ENCODE measurements around the gene BICRA. TPM values are rescaled to one million over a fixed set of nuclear protein-coding genes. Genes with fewer than 3 reads are reported as not detected.

The BICRA gene
- total and polyA plus RNA-seq, 3 experiments from 2014 or later, result 1.6 to 13.9 (median 11.5) TPM

- Histone ChIP-seq H3K4me1 (ENCODE audit: insufficient read depth, low read length) (no peaks in the 10 kb centered on the region), H3K4me3 (ENCODE audit: low read length) (no peak overlapping the region), H3K36me3 (ENCODE audit: insufficient read depth, low read length) (no peaks in the 10 kb centered on the region), H3K9me3 (ENCODE audit: low read length) (no peaks in the 10 kb centered on the region), H3K27me3 (ENCODE audit: insufficient read depth, low read length, poor library complexity, severe bottlenecking) (no peaks in the 10 kb centered on the region), H3K27ac (ENCODE audit: low read depth, low read length) (no peak overlapping the region)
- H3K27me3 Mint-ChIP-seq, result no peaks in the 10 kb centered on the region
- peaks cover 0 to 48% (median 11%) of the 10 kb centered on the region in 3 donors for H3K36me3 Mint-ChIP-seq
- CTCF ChIA-PET, result interaction anchor here (1.2 kb wide), 1 partner anchor 20 kb away, joined by 3 read pairs; no protein-coding TSS in a partner anchor
- H3K9me3 Mint-ChIP-seq, result no peaks in the 10 kb centered on the region
- no peak overlapping the region for H3K4me3 Mint-ChIP-seq
- POLR2A ChIA-PET, result no interaction called here
- no peak overlapping the region for H3K27ac Mint-ChIP-seq
- peaks cover 5 to 6% (median 6%) of the 10 kb centered on the region in 3 donors for H3K4me1 Mint-ChIP-seq
- no peak for DNase-seq
Observed at GRCh38 chr19:47686679-47687450, 77.9 kb downstream of the BICRA start.

DNA sequence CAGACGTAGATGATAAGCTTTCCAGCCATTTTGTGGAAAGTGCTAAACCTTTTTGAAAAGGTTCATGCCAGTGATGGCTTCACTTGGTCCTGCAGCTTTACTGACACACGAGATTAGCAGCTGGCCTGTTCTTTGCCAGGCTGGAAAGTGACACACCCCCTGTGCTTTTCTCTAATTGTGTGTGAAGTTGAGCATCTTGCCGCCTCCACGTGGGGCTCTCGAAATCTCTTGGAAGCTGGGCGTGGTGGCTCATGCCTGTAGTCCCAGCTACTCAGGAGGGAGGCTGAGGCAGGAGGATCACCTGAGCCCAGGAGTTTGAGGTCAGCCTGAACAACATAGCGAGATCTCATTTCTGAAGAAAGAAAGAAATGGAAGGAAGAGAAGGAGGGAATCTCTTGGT is 79.0 kb downstream of the BICRA start:
- Histone ChIP-seq H3K4me3 (ENCODE audit: low read length) (no peak overlapping the region), H3K9me3 (ENCODE audit: low read length) (no peaks in the 10 kb centered on the region), H3K36me3 (ENCODE audit: insufficient read depth, low read length) (no peaks in the 10 kb centered on the region), H3K27ac (ENCODE audit: low read depth, low read length) (no peak overlapping the region), H3K27me3 (ENCODE audit: insufficient read depth, low read length, poor library complexity, severe bottlenecking) (no peaks in the 10 kb centered on the region), H3K4me1 (ENCODE audit: insufficient read depth, low read length) (no peaks in the 10 kb centered on the region)
- no peaks in the 10 kb centered on the region for H3K9me3 Mint-ChIP-seq
- no peak overlapping the region for H3K4me3 Mint-ChIP-seq
- H3K36me3 Mint-ChIP-seq, result peaks cover 0 to 49% (median 11%) of the 10 kb centered on the region in 3 donors
- ChIA-PET CTCF (interaction anchor here (1.2 to 1.5 kb wide), 2 partner anchors 11 to 19 kb away, joined by 3 to 5 read pairs; no protein-coding TSS in a partner anchor), POLR2A (interaction anchor here (0.5 kb wide), 1 partner anchor 65 kb away, joined by 6 read pairs; no protein-coding TSS in a partner anchor)
- peak overlapping the region in 2 of 8 donors; percentile 54 to 59 for H3K27ac Mint-ChIP-seq
- DNase-seq, result no peak
- H3K27me3 Mint-ChIP-seq, result no peaks in the 10 kb centered on the region
- peaks cover 5% of the 10 kb centered on the region in 3 donors for H3K4me1 Mint-ChIP-seq

- H3K27me3 Mint-ChIP-seq, result no peaks in the 10 kb centered on the region
- H3K4me1 ChIP-seq (ENCODE audit: insufficient read depth, low read length), result no peaks in the 10 kb centered on the region
- no peaks in the 10 kb centered on the region for H3K9me3 Mint-ChIP-seq
- no peaks in the 10 kb centered on the region for H3K27me3 ChIP-seq (ENCODE audit: insufficient read depth, low read length, poor library complexity, severe bottlenecking)
- CTCF ChIA-PET, result interaction anchor here (1.3 kb wide), 1 partner anchor 254 kb away, joined by 6 read pairs; no protein-coding TSS in a partner anchor
- POLR2A ChIA-PET, result interaction anchor here (0.6 kb wide), 1 partner anchor 8 kb away, joined by 4 read pairs; no protein-coding TSS in a partner anchor
- H3K4me1 Mint-ChIP-seq, result peaks cover 0 to 4% (median 2%) of the 10 kb centered on the region in 3 donors
- no peak overlapping the region for H3K4me3 Mint-ChIP-seq
- no peak overlapping the region for H3K27ac Mint-ChIP-seq
- H3K36me3 ChIP-seq (ENCODE audit: insufficient read depth, low read length), result no peaks in the 10 kb centered on the region
- no peak overlapping the region for H3K4me3 ChIP-seq (ENCODE audit: low read length)
- no peak for DNase-seq
- H3K27ac ChIP-seq (ENCODE audit: low read depth, low read length), result no peak overlapping the region
- no peaks in the 10 kb centered on the region for H3K9me3 ChIP-seq (ENCODE audit: low read length)
- H3K36me3 Mint-ChIP-seq, result peaks cover 0 to 43% (median 14%) of the 10 kb centered on the region in 3 donors
Observed at GRCh38 chr19:47691090-47691489, 82.2 kb downstream of the BICRA start.

DNA sequence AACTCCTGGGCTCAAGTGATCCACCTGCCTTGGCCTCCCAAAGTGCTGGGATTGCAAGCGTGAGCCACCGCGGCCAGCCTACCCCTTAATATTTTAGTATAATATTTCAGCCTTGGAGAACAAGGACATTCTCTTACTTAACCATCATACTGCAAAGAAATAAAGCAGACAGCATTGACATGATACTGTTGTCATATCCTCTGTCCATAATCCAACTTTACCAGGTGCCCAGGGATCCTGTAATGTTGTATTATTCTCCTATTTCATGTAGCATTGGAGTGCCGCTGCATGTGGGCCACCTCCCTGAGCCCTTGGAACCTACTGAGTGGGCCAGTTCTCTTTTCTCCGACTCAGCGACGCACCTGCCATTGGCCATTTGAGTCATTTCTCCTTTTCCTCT is 82.8 kb downstream of the BICRA start:
- no peak overlapping the region for H3K27ac ChIP-seq (ENCODE audit: low read depth, low read length)

DNA sequence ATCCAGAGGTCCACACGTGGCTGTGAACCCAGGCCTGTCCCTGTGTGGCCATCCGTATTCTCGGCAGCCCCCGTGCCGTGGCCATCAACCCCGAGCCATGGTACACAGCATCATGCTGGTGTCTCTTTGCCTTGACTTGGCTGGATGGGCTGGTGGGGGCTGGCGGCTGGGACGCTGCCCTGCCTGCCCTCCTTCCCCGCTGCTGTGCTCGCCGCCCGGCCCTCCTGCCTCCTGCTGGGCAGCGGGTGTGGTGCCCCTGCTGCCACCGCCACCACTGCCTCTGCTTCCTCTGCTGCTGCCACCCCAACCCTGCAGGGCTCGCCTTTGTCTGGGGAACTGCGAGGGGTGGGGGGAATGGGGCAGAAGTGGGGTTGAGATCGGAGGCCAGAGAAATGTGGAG is 84.6 kb downstream of the BICRA start:
- no peak overlapping the region for H3K4me3 ChIP-seq (ENCODE audit: low read length)
- no peaks in the 10 kb centered on the region for H3K27me3 Mint-ChIP-seq

More for the DNA sequence above, 82.8 kb downstream of the BICRA start:
- ChIA-PET POLR2A (no interaction called here), CTCF (no interaction called here)
- DNase-seq, result no peak
- Histone ChIP-seq H3K9me3 (ENCODE audit: low read length) (no peaks in the 10 kb centered on the region), H3K27me3 (ENCODE audit: insufficient read depth, low read length, poor library complexity, severe bottlenecking) (no peaks in the 10 kb centered on the region), H3K4me1 (ENCODE audit: insufficient read depth, low read length) (no peaks in the 10 kb centered on the region), H3K36me3 (ENCODE audit: insufficient read depth, low read length) (no peaks in the 10 kb centered on the region), H3K4me3 (ENCODE audit: low read length) (no peak overlapping the region)
- H3K27me3 Mint-ChIP-seq, result no peaks in the 10 kb centered on the region
- H3K27ac Mint-ChIP-seq, result peak overlapping the region in 2 of 8 donors; percentile 14 to 17
- peaks cover 0 to 4% (median 0%) of the 10 kb centered on the region in 3 donors for H3K4me1 Mint-ChIP-seq
- H3K4me3 Mint-ChIP-seq, result no peak overlapping the region
- peaks cover 0 to 39% (median 12%) of the 10 kb centered on the region in 3 donors for H3K36me3 Mint-ChIP-seq
- H3K9me3 Mint-ChIP-seq, result no peaks in the 10 kb centered on the region

GRCh38 chr19:47693903-47694302 is 85.0 kb downstream of the BICRA start:
- peaks cover 0 to 44% (median 12%) of the 10 kb centered on the region in 3 donors for H3K36me3 Mint-ChIP-seq
- no peaks in the 10 kb centered on the region for H3K36me3 ChIP-seq (ENCODE audit: insufficient read depth, low read length)
- no peaks in the 10 kb centered on the region for H3K4me1 ChIP-seq (ENCODE audit: insufficient read depth, low read length)
- no peak overlapping the region for H3K27ac Mint-ChIP-seq
- ChIA-PET CTCF (interaction anchor here (0.7 to 1.3 kb wide), 2 partner anchors 13 to 257 kb away, joined by 3 to 5 read pairs; no protein-coding TSS in a partner anchor), POLR2A (no interaction called here)
- H3K9me3 Mint-ChIP-seq, result no peaks in the 10 kb centered on the region
- no peak overlapping the region for H3K4me3 ChIP-seq (ENCODE audit: low read length)
- no peaks in the 10 kb centered on the region for H3K27me3 ChIP-seq (ENCODE audit: insufficient read depth, low read length, poor library complexity, severe bottlenecking)
- no peak overlapping the region for H3K27ac ChIP-seq (ENCODE audit: low read depth, low read length)
- peaks cover 0 to 8% (median 0%) of the 10 kb centered on the region in 3 donors for H3K4me1 Mint-ChIP-seq
- H3K4me3 Mint-ChIP-seq, result no peak overlapping the region
- H3K9me3 ChIP-seq (ENCODE audit: low read length), result no peaks in the 10 kb centered on the region
- no peak for DNase-seq
- no peaks in the 10 kb centered on the region for H3K27me3 Mint-ChIP-seq

More for the DNA sequence above, 84.6 kb downstream of the BICRA start:
- no peaks in the 10 kb centered on the region for H3K9me3 Mint-ChIP-seq
- Histone ChIP-seq H3K27me3 (ENCODE audit: insufficient read depth, low read length, poor library complexity, severe bottlenecking) (no peaks in the 10 kb centered on the region), H3K36me3 (ENCODE audit: insufficient read depth, low read length) (no peaks in the 10 kb centered on the region), H3K27ac (ENCODE audit: low read depth, low read length) (no peak overlapping the region), H3K4me1 (ENCODE audit: insufficient read depth, low read length) (no peaks in the 10 kb centered on the region), H3K9me3 (ENCODE audit: low read length) (no peaks in the 10 kb centered on the region)
- peaks cover 0 to 8% (median 0%) of the 10 kb centered on the region in 3 donors for H3K4me1 Mint-ChIP-seq
- CTCF ChIA-PET, result interaction anchor here (0.7 to 1.3 kb wide), 3 partner anchors 14 to 261 kb away, joined by 3 to 5 read pairs (median 3); no protein-coding TSS in a partner anchor
- POLR2A ChIA-PET, result no interaction called here
- peaks cover 0 to 40% (median 12%) of the 10 kb centered on the region in 3 donors for H3K36me3 Mint-ChIP-seq
- no peak overlapping the region for H3K27ac Mint-ChIP-seq
- DNase-seq, result no peak
- no peak overlapping the region for H3K4me3 Mint-ChIP-seq

GRCh38 chr19:47694466-47695273 is 85.7 kb downstream of the BICRA start:
- no peaks in the 10 kb centered on the region for H3K27me3 Mint-ChIP-seq
- Histone ChIP-seq H3K4me3 (ENCODE audit: low read length) (no peak overlapping the region), H3K36me3 (ENCODE audit: insufficient read depth, low read length) (peaks cover 3% of the 10 kb centered on the region), H3K4me1 (ENCODE audit: insufficient read depth, low read length) (no peaks in the 10 kb centered on the region), H3K27me3 (ENCODE audit: insufficient read depth, low read length, poor library complexity, severe bottlenecking) (no peaks in the 10 kb centered on the region), H3K9me3 (ENCODE audit: low read length) (no peaks in the 10 kb centered on the region), H3K27ac (ENCODE audit: low read depth, low read length) (no peak overlapping the region)
- H3K9me3 Mint-ChIP-seq, result no peaks in the 10 kb centered on the region
- no peak for DNase-seq
- ChIA-PET CTCF (interaction anchor here (0.7 kb wide), 1 partner anchor 258 kb away, joined by 5 read pairs; no protein-coding TSS in a partner anchor), POLR2A (no interaction called here)
- peaks cover 0 to 51% (median 12%) of the 10 kb centered on the region in 3 donors for H3K36me3 Mint-ChIP-seq
- peaks cover 0 to 8% (median 0%) of the 10 kb centered on the region in 3 donors for H3K4me1 Mint-ChIP-seq
- peak overlapping the region in 1 of 8 donors; percentile 19 for H3K27ac Mint-ChIP-seq
- H3K4me3 Mint-ChIP-seq, result no peak overlapping the region
